HG02981 (cell line): ENCODE measurements around the gene FNDC3B.
"Not testable (repeated sequence)": the region's sequence is repeated elsewhere in the genome, so short reads cannot be mapped to it uniquely, and the experiment has no call there.

Experiments used
- ATAC-seq: cut with Tn5 transposase; IDR thresholded peaks from one replicate; pipeline ENCODE4 v1.9.1; 2021; ENCODE audit warnings: mild to moderate bottlenecking, moderate library complexity; ENCODE audit not compliant: unreplicated experiment

Gene FNDC3B

DNA sequence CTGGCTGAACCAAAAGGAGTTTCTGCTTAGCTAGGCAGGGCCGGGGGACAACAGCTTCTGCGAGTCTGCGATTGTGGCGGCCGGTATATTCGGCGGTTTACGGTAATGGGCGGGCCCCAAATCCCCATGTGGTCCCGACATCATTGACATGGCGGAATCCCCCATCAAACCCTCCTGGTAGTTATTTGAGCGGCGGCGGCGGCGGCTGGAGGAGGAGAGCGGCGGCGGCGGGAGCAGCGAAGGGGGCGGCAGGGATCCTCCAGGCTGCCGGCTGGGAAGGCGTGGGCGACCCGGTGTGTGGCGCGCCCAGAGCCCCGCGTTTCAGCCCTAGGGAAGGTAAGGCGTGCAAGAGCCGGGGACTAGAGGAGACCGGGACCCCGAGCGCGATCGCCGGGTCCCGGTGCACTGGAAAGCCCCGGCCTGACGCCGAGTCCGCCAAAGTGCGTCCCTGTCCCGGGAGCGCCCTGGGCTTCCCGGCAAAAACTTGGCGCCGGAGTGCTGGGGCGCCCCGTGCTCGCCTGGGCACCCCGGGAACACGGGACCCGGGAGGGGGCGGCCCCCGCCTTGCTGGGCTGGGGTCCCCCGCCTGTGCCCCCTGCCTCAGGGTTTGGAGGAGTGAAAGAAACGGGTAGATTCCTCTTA is at the start of gene FNDC3B:
TSS of gene FNDC3B (plus strand) at position 143 of the 642 bp plus-strand sequence. CDS start 72,902 bp downstream, outside the sequence.
- ATAC-seq: peak; percentile 64

DNA sequence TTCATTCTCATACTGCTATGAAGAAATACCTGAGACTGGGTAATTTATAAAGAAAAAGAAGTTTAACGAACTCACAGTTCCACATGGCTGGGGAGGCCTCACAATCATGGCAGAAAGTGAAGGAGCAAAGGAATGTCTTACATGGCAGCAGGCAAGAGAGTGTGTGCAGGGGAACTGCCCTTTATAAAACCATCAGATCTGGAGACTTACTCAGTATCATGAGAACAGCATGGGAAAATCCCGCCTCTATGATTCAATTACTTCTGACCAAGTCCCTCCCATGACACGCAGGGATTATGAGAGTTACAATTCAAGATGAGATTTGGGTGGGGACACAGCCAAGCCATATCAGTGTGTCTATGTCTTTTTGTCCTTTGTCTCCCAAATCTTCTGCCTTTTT is 49.1 kb upstream of the FNDC3B start:
- ATAC-seq: not testable (repeated sequence)

DNA sequence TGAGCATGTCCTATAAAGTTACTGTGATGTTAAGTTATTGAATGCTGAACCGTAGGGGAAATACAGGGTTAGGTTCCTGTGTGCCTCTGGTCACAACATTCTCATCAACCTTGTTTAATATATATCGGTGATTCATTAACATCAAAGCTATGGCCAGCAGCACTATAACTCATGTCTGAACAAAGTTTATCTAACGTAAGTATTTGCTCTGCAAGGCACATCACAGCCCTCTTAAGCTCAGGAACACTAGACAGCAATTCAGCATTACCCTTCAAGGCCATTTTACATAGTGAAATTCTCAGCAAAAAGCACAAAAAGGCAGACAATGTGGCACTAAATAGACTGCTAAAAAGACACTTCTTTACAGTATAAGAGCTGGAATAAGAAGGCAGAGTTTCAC is 48.2 kb upstream of the FNDC3B start:
- no peak for ATAC-seq

DNA sequence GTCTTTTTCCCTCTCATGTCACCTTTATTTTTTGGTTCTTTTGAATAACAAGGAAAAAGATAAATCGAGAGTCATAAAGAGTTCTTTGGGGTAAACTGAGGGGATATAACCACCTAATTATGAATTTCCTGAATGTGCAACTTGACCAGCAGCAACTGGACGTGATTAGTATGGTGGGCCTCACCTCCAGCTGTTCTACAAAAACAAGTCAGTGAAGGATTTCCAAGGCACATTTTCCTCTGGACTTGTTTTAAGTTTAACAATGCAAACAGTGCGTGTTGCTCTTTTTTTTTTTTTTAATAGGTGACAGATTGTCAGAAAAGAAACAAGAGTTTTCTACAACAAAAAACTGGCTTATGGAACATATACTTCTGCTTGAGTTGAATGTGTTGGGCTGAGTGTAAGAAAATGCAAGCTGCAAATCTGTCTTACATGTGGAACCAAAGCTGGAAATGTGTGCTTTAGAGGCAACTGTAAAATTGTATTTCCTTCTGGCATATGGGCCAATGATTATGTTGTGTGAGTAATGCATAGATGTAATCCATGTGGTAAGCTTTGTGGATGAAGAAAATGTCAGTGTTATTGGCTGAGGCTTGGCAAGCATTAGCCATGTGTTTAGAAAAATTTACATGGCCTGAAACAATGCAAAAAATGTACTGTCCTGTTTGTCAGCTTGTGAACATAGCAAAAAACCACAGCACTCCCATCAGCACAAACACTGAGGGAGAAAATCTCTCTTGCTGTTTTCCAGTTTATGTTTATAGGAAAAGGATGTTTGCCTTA is 44.5 kb upstream of the FNDC3B start:
- no peak for ATAC-seq

DNA sequence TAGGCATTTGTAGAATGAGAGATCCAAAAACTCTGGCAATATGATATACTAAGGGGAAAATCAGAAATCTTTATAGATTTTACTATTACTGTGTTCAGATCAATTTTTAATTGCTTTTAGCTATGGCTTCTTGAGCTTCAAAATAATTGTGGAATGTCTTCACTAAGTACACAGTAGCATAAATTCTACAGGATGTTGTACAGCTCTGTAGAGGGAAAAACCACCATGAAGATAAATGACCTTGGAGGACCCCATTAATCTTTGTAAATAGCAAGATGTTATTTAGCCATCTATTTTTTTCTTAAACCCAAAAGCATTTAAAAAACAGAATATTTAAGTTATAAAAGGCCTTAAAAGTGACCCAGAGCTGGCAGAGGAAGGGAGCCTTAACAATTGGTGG is 43.9 kb upstream of the FNDC3B start:
- no peak for ATAC-seq

DNA sequence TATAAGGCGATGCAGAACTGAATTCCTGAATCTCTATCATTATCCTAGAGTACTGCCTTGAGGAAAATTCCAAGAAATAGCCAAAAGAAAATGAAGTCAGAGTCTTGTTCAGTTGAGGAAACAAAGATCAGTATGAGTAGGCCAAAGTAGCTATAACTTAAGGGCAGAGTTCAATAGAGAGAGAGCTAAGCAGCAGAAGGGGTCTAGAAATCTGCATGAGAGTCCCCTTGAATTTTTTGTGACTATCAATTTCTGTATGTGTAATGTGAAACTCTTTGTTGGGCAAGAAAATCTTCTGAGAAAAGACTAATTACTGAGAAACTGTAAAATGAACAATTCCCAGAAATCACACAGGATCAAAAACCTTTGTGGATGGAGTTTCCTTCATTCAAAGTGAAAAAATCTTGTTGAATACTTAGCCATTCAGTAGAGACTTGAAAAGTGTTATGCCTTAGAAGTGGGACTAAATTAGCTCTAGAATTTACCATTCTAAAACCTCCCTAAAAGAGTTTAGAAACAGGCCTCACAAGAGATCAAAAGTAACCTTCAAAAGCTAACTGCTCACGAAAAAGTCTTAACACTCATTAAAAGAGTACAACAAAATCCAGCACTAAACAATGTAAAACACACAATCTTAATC is 43.1 kb upstream of the FNDC3B start:
- ATAC-seq: no peak

DNA sequence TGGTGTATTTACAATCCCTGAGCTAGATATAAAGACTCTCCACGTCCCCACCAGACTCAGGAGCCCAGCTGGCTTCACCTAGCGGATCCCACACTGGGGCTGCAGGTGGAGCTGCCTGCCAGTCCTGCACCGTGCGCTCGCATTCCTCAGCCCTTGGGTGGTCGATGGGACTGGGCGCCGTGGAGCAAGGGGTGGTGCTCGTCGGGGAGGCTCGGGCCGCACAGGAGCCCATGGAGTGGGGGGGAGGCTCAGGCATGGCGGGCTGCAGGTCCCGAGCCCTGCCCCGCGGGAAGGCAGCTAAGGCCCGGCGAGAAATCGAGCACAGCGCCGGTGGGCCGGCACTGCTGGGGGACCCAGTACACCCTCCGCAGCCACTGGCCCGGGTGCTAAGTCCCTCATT is 40.6 kb upstream of the FNDC3B start:
- ATAC-seq: not testable (repeated sequence)

DNA sequence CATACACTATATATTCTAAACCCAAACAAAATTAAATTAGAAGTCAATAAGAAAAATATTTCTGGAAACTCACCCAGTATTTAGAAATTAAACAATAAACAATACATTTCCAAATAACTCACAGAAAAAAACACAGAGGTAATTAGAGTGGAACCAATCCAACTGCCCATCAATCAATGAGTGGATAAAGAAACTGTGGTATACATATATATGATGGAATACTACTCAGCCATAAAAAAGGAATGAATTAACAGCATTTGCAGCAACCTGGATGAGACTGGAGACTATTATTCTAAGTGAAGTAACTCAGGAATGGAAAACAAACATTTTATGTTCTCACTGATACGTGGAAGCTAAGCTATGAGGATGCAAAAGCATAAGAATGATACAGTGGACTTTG is 37.8 kb upstream of the FNDC3B start:
- not testable (repeated sequence) for ATAC-seq

DNA sequence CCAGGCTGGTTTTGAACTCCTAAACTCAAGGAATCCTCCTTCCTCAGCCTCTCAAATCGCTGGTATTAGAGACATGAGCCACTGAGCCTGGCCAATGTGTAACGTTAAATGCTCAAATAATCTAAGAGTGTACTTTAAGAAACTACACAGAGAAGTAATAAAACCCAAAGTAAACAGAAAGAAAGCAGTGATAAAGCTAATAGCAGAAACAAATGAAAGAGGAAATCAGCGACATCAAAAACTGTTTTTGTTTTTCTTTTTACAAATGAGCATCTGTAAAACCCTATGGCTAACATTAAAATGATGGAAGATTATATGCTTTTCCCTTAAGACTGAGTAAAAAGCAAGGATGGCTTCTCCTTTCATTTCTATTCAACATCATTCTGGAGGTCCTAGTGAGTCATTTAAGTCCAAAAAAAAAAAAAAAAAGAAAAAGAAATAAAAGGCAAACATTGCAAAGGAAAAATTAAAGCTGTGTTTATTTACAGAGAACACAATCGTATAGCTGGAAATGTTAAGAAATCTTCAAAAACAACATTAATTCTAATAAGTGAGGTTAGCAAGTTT is 36.8 kb upstream of the FNDC3B start:
- ATAC-seq: no peak

DNA sequence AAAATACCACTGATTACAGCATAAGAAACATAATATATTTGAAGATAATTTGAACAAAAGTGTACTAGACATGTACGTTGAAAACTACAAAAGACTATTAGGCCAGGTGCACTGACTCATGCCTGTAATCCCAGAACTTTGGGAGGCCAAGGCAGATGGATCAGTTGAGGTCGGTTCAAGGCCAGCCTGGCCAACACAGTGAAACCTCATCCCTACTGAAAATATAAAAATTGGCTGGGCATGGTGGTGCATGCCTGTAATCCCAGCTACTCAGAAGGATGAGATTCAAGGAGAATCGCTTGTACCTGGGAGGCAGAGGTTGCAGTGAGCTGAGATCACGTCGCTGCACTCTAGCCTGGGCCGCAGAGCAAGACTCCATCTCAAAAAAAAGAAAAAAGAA is 36.2 kb upstream of the FNDC3B start:
- no peak for ATAC-seq

DNA sequence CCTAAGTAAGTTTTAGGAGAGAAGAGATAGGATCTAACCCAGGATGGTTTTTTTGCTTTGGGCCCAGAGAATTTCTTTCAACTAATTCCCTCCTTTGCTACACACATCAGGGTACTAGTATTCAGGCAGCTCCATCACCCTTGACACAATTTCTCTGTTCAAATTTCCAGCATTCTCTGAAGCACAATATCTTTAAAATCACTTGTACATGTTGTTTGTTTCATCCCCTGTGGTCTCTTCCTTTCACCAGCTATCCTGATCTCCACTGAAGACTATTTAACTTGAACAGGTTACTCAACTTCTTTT is 32.4 kb upstream of the FNDC3B start:
- ATAC-seq: no peak

DNA sequence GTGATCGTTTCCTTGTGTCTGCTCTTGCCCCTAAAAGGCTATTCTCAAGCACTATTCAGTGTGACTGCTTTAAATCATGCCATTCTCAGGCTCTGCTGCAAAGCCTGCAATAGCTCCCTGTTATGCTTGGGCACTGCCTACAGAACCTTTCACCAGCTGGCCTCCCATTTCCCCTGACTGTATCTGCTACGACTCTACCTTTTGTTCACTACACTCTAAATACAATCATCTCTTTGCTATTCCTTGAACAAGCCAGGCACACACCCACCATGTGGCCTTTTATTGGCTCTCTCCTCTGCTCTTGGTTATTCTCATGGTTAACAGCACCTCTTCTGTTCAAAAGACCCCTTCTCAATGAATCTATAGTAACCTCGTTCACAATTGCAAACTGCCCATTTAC is 29.6 kb upstream of the FNDC3B start:
- no peak for ATAC-seq

DNA sequence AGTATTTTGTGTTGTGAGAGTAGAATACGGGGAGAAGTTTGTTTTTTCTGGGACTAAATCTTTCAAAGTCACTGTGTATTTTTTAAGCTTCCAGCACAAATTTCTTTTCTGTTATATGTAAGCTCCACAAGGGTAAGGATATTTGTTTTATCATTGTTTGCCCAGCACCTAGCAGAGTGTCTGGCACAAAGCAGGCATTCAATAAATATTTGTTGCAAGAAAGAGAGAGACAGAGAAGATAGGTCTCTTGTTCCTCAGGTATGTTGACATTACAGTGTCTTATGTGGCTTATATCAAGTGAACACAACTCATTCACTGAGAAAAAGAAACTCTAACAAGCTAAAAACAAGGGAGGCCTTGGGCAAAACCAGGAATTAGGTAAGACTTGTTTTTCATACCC is 26.6 kb upstream of the FNDC3B start:
- no peak for ATAC-seq

DNA sequence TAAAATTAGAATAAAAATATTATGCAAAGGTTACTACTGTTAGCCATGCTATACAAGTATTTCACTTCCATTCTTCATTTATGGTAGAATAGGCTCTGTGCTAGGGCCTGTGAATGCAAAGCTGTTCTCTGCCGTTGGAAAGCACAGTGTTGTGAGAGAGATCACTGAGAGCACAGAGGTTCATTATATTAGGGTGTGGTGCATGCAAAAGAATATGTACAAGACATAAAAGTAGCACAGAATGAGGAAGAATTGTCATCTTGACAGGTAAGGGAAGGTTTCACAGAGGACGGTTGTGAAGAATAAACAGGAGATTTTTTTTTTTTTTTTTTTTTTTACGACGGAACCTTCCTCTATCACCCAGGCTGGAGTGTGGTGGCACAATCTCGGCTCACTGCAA is 25.2 kb upstream of the FNDC3B start:
- no peak for ATAC-seq

DNA sequence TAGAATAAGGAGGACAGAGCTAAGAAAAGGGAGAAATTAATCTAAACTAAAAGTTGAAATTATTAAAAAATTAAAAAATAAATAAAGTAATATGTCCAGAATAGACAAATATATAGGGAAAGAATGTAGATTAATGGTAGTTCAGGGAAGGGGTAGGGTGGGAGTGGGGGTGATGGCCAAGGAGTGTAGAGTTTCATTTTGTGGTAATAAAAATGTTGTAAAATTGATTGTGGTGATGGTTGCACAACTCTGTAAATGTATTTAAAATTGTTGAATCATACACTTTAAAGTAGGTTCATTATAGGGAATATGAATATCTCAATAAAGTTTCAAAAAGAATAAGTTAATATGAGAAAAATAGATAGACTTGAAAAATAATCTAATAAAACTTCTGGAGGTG is 21.0 kb upstream of the FNDC3B start:
- no peak for ATAC-seq

DNA sequence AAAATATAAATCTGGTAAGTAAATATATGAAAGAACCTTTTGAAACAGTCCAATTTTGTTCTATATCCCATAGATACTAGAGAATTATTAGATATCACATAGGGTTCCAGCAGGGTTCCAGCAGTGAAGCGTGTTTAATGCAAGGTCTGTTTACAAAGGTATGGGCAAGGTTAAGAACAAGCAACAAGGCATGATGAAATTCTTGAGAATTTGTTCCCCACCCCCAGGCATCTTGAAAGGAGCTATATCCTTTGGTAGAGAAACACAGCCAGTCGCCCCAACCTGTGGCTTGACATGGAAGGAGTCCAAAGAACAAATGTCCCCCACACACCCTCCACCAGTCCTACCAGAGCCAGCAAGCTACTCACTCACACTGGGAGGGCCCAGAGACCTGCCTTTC is 18.6 kb upstream of the FNDC3B start:
- no peak for ATAC-seq

DNA sequence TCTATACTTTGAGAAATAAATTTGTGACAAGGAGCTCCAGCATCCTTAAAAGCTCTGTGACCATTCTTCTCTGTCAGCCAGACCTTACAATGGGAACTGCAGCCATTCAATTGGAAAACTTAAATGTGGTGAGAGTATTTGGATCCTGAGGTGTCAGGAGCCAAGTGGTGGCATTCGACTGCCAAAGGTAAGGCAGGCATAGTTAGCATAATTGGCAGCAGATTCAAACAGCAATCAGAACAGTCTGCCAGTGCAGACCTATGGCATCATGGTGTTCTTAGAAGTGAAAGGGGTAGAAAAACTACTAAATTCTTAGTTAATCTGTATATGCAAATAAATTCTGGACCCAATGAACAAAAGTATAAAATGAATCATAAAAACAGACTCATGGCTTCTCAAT is 18.2 kb upstream of the FNDC3B start:
- ATAC-seq: no peak

DNA sequence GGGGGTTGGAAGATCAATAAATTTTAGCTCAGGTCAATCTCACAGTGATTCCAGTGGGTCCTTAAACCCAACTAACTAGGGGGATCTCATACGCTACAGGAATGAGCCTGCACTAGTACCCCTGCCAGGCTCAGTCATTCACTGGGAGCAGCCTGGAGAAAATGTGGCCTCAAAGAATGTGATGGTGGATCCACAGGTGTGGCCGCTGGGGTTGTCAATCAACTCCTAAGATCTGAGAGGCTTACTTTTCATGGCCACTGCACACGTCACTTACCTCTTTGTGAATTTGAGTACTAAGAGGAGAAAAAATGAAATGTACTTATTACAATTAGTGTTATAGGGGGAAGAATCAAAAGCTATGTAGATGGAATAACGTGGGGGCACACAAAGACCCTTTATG is 17.5 kb upstream of the FNDC3B start:
- ATAC-seq: no peak

DNA sequence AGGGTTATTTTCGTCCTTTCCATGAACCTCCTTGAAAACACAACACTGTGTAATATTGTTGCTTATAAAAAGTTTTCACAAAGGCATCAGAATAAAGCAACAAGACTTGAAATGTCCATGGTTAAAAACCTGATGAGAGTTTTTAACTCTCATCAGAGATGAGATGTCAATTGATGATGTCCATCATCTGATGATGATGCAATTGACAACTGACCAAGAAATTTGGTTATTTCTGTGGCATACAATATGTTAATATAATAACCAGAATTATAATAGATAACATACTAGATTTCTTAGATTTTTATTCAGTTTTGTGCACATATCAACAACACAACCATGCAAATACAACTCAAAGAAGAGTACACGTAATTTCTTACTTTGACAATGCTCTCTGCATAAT is 15.5 kb upstream of the FNDC3B start:
- no peak for ATAC-seq

DNA sequence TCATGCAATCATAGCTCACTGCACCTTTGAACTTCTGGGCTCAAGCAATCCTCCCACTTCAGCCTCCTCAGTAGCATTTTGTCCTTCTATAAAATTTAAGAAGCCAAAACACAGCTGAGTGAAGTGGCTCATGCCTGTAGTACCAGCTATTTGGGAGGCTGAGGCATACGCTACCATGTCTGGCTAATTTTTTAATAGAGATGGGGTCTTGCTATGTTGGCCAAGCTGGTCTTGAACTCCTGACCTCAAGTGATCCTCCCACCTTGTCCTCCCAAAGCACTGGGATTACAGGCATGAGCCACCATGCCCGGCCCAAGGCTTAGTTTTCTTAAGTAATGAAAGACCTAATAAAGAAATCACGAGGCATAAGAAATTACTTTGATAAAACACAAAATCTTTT is 14.7 kb upstream of the FNDC3B start:
- ATAC-seq: no peak

DNA sequence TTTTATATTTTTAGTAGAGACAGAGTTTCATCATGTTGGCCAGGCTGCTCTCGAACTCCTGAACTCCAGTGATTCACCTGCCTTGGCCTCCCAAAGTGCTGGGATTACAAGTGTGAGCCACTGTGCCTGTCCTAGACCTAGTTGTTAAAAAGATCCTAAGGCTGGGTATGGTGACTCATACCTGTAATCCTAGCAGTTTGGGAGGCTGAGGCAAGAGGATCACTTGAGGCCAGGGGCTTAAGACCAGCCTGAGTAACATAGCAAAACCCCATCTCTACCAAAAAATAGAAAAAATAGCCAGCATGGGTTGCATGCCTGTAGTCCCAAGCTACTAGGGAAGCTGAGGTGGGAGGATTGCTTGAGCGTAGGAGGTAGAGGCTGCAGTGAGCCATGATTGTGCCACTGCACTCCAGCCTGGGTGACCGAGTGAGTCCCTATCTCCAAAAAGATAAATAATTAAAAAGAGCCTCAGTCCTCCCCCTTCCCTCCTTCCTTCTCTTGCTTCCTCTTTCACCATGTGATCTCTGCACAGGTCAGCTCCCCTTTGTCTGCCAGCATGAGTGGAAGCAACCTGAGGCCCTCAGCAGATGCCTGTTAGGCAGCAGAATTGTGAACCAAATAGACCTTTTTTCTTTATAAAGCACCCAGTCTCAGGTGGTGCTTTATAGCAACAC is 9.8 kb upstream of the FNDC3B start:
- ATAC-seq: no peak
